Erythroblast (primary cell): ENCODE data around the gene GPR157.

Experiments used
- DNase-seq, 2 experiments: peaks; one replicate each; lab custom pipeline; 2025; lab: John Stamatoyannopoulos, UW
- GATA1 ChIP-seq: IDR thresholded peaks from 2 replicates; pipeline ENCODE4 v1.6.1; 2011; ENCODE audit warnings: low read depth, mild to moderate bottlenecking, control low read depth, low read length, moderate library complexity
- POLR2A ChIP-seq: IDR thresholded peaks from 2 replicates; pipeline ENCODE4 v1.6.1; 2011; ENCODE audit warnings: mild to moderate bottlenecking, low read length

GPR157 gene

DNA sequence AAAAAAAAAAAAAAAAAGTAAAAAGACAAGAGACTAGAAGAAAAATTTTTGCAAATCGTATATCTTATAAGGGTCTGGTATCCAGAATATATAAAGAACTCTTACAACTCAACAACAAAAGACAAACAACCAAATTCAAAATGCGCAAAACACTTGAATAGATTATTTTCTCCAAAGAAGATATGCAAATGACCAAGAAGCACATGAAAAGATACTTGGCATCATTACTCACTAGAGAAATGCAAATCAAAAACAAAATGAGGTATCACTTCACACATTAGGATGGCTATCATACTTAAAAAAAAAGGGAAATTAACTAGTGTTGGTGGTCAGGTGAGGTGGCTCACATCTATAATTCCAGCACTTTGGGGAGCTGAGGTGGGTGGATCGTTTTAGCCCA lies 47.4 kb downstream of the GPR157 start:
- DNase-seq, result no peak
- TF ChIP-seq POLR2A (no peak), GATA1 (no peak)

DNA sequence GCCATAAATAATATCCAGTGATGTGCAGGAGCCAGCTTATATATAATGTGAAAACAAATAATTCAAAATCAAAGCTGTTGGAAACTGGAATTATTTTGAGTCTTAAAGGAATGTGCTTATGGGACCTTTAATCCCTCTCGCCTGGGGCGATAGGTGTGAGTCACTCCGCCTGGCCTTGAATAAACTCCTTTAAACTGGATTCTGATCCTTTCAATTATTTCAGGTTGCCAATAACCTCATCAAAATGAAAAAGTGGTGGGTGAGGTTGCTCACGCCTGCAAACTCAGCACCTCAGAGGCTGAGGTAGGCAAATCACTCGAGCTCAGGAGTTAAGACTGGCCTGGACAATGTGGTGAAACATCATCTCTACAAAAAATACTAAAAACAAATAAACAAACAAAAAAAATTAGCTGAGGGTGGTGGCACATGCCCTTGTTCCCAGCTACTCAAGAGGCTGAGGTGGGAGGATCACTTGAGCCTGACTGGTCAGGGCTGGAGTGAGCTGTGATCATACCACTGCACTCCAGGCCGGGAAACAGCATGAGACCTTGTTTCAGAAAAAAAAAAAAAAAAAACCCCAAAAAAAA lies 48.1 kb downstream of the GPR157 start:
- TF ChIP-seq POLR2A (no peak), GATA1 (no peak)
- no peak for DNase-seq

DNA sequence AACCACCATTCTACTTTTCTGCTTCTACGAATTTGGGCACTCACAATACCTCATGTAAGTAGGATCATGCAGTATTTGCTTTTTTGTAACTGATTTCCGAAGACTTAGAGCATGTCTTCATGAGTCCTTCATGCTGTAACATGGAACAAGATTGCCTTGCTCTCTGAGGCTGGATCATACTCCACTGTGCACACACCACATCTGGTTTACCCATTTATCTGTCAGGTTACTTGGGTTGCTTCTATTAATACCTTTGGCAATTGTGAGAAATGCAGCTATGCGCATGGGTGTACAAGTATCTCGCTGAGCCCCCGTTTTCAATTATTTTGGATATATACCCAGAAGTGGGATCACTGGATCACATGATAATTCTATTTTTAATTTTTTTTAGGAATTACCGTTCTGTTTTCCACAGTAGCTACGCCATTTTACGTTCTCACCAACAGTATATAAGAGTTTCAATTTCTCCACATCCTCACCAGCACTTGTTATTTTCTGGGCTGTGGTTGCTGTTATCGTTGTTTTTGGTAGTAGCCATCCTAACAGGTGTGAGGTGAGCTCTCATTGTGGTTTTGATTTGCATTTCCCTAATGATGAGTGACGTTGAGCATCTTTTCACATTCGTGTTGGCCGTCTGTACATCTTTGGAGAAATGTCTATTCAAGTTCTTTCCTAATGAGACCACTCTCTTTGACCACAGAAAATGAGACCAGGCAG lies 48.8 kb downstream of the GPR157 start:
- DNase-seq, result no peak
- TF ChIP-seq POLR2A (no peak), GATA1 (no peak)

DNA sequence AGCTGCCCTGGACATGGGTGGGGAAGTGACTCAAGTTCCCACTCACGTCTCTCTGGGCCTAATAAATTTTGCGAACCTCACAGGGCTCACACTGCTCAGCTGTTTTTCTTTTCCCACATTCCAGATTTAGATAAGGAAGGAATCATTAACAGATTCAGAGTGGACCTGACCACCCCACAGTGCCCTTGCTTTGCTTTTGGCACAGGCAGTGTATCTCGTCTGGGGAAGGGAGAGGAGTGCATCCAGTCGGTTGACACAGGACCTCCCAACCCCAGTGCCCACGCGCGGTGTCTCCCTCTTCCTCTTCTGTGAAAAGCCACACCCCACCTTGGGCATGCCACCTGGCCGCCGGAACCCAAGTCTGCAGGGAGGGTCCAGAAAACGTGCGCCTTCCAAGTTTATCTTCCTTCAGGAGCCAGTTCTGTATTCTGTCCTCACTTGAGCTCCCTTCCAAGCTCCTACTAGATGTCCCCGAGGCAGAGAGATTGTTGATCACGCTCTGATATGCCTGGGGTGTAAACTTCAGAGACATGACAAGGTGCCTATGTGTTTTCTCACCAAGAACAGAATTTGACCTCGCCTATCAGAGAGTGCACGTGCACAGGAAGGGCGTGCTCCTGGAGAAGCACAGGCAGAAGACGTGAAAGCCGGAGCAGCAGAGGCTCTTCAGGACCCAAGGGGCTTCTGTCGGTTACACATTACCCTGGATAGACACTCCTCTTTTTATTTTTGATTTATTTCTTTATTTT lies 50.0 kb downstream of the GPR157 start:
- TF ChIP-seq POLR2A, result no peak
- no peak for DNase-seq

DNA sequence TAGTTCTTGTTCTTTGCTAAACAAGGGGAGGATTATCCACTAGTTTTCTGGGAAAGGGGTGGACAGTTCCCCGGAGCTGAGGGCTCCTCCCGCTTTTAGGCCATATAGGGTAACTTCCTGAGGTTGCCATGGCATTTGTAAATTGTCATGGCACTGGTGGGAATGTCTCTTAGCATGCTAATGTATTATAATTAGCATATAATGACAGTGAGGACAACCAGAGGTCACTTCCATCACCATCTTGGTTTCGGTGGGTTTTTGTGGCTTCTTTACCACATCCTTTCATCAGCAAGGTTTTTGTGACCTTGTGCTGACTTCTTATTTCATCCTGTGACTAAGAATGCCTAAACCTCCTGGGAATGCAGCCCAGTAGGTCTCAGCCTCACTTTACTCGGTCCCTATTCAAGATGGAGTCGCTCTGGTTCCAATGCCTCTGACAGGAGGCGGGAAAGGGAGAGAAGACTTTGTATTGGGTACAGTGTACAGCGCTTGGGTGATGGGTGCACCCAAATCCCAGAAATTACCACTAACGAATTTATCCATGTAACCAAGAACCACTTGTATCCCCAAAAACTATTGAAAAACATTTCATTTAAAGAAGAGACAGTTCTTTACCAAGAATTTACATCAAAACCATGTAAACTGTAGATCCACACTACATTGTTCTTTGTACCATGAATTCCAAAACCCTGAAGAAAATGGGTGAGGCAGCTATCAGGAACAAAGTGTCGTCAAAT lies 50.7 kb downstream of the GPR157 start:
- no peak for TF ChIP-seq GATA1
- TF ChIP-seq POLR2A, result no peak
- no peak for DNase-seq

DNA sequence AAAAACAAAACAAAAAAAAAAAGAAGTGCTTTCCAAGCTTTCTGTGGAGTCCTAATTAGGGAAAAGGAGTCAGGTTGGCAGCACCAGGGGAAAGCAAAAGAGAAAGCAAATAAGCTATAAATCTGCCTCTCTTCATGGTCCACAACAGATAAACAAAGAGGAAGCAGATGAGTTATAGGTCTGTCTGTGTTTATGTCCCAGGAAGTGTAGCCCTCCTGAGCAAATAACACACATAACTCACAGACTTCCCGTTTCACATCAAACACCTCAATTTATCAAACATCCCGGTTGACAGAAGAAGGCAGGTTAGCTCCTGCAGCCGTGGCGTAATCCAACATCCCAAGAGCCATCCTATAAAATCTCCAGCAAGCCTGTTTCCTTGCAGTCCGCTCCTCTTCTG lies 53.9 kb downstream of the GPR157 start:
- TF ChIP-seq POLR2A (no peak), GATA1 (no peak)
- no peak for DNase-seq

- DNase-seq, result no peak
Observed at GRCh38 chr1:9073143-9073542, 55.8 kb downstream of the GPR157 start.

DNA sequence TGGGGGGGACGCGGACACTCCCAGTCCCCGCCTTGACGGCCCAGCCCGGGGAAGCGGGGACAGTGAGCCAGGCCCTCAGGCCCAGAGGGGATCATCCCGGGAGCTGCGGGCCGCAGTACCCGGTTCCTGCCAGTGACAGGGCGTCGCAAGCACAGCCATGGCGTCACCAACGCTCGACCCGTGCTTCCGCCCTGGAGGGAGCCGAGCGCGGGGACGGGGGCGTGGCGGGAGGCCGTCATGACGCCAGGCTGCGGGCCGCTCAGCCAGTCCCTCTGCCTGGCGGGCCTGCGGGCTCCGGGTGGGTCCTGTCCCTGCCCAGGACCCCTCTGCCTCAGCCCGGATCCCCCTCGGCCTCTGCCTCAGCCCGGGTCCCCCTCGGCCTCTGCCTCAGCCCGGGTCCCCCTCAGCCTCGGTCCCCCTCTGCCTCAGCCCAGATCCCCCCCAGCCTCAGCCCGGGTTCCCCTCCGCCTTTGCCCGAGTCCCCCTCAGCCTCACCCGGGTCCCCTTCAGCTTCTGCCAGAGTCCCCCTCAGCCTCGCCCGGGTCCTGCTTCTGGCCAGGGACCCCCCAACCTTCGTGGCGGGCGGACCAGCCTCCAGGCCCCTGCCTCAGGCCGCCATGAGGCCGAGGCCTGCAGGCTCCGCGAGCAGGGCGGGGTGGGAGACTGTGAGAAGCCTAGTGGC lies 57.2 kb downstream of the GPR157 start:
- no peak for TF ChIP-seq POLR2A
- no peak for TF ChIP-seq GATA1
- DNase-seq, result no peak

More at GRCh38 chr1:9073143-9073542, 55.8 kb downstream of the GPR157 start:
- no peak for TF ChIP-seq POLR2A
- no peak for TF ChIP-seq GATA1

DNA sequence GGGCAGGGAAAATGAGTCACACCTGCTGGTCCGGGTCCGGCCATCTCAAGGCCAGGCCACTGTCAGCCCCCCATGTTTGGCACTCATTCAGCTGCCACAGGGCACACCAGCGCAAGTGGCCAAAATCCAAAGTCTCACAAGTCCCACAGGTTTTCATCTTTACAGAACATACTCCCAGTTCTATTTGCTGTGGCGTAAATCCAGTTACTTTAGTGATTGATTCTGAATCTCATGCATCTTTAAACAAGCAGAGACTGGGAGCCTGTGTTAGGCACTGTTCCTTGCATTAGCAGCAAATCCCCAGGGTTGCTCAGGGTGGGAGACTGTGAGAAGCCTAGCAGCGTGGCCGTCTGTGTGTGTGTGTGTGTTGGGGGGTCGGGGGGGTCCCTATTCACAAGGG lies 58.4 kb downstream of the GPR157 start:
- DNase-seq, result no peak
- TF ChIP-seq GATA1 (no peak), POLR2A (no peak)

DNA sequence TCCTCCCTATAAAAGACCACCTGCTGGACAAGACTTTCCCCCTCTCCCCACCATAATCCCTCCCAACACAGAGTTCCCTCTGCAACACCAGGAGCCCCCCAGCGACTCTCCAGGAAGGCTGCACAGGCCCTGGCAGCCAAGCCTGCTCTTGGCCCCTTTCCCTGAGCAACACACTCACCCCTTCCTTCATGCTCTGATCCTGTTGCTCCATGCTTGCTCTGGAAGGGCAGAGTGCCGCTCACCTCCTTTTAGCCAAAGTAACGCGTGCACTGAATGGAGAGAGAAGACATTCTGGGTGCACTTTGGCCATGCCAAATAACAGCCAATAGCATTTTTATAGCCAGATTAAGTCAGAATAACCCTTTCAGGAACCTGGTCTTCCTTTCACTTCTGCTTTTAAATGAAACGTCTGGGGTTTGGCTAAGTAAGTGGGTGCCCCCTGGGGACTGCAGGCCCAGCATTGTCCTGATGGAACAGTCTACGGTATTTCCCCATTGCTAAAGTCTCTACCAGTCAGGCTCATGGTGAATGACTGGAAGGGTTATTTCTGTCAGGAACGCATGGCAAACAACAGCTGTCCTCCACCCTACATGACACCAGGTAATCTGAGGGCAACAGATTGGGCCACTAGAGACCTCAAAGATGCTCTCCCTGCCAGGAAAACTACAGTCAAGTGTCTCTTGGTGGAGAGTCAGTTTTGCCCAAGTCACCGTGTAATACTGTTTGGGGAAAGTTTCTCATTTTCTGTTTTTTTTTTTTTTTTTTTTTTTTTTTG lies 59.4 kb downstream of the GPR157 start, which contains the start of gene SLC2A5:
TSS of gene SLC2A5 (minus strand) at position 310 of the 775 bp plus-strand sequence. CDS start at position 211, 99 bp downstream.
- TF ChIP-seq POLR2A (no peak), GATA1 (no peak)
- DNase-seq, result no peak

DNA sequence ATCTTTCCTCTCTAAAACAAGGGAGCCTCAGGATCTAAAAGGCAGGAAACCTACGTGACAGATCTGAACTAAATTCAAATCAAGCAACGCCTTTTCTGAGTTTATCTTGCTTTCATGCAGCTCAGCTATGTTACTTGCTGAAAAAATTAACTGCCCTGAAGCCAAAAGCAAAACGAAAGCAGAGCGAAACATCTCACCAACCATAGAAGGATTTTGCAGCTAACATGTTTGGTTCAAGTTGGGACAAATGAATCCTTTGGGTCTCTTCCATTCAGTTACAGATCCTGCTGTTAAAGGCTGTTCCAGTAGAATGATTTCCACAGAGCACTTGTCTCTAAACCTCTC lies 59.9 kb downstream of the GPR157 start:
- no peak for TF ChIP-seq GATA1
- TF ChIP-seq POLR2A, result no peak
- DNase-seq, result no peak
